ENCODE data around the gene JPH3.

Gene JPH3

GRCh38 chr16:87621550-87621829 lies 19.2 kb downstream of the JPH3 start:
- Histone ChIP-seq H3K4me1 (ENCODE audit: control insufficient read depth, insufficient read depth, low read length) (no peaks in the 10 kb centered on the region), H3K9me3 (ENCODE audit: control insufficient read depth, insufficient read depth, low read length) (no peaks in the 10 kb centered on the region), H3K36me3 (ENCODE audit: control insufficient read depth, insufficient read depth, low read length) (no peaks in the 10 kb centered on the region), H3K9ac (ENCODE audit: low read depth, low read length) (no peak overlapping the region), H3K27me3 (ENCODE audit: control insufficient read depth, insufficient read depth, low read length) (no peaks in the 10 kb centered on the region), H3K4me3 (ENCODE audit: low read depth, low read length) (no peak overlapping the region)

- Histone ChIP-seq H3K4me3 (ENCODE audit: low read depth, low read length) (no peak overlapping the region), H3K27me3 (ENCODE audit: control insufficient read depth, insufficient read depth, low read length) (no peaks in the 10 kb centered on the region), H3K9ac (ENCODE audit: low read depth, low read length) (no peak overlapping the region), H3K36me3 (ENCODE audit: control insufficient read depth, insufficient read depth, low read length) (no peaks in the 10 kb centered on the region), H3K4me1 (ENCODE audit: control insufficient read depth, insufficient read depth, low read length) (no peaks in the 10 kb centered on the region), H3K9me3 (ENCODE audit: control insufficient read depth, insufficient read depth, low read length) (no peaks in the 10 kb centered on the region)
Observed at GRCh38 chr16:87621976-87622713, 19.8 kb downstream of the JPH3 start.

- H3K27me3 ChIP-seq (ENCODE audit: control insufficient read depth, insufficient read depth, low read length): no peaks in the 10 kb centered on the region
- no peaks in the 10 kb centered on the region for H3K9me3 ChIP-seq (ENCODE audit: control insufficient read depth, insufficient read depth, low read length)
Observed at GRCh38 chr16:87622756-87623319, 20.5 kb downstream of the JPH3 start.

DNA sequence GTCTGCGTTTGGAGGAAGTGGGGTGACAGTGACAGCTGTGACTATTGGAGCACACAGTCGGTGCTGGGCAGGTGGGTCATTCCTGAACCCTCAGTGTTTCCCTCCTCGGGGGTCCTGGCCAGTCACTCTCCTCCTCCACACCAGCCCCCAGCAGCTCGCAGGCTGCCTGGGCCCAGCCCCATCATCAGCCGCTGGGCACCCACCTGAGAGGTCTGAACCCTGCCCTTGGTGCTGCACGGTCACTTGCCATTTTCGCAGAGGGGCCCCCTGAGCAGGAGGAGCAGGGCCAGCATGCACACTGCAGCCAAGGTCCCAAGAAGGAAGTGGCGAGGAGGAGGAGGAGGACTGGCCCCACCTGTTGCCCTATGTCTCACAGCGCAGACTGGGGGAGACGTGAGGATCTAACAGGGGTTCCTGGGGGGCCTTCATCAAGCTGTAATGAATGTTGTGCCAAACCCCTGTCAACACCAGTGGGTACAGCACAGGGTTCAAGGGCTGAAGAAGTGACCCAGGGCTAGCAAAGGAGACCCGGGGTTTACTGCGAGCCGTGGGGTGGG lies 23.0 kb downstream of the JPH3 start:
- no peaks in the 10 kb centered on the region for H3K4me1 ChIP-seq (ENCODE audit: control insufficient read depth, insufficient read depth, low read length)
- H3K9ac ChIP-seq (ENCODE audit: low read depth, low read length): no peak overlapping the region
- H3K9me3 ChIP-seq (ENCODE audit: control insufficient read depth, insufficient read depth, low read length): no peaks in the 10 kb centered on the region
- no peaks in the 10 kb centered on the region for H3K36me3 ChIP-seq (ENCODE audit: control insufficient read depth, insufficient read depth, low read length)
- H3K4me3 ChIP-seq (ENCODE audit: low read depth, low read length): no peak overlapping the region
- no peaks in the 10 kb centered on the region for H3K27me3 ChIP-seq (ENCODE audit: control insufficient read depth, insufficient read depth, low read length)

More at GRCh38 chr16:87622756-87623319, 20.5 kb downstream of the JPH3 start:
- H3K4me3 ChIP-seq (ENCODE audit: low read depth, low read length): no peak overlapping the region
- no peaks in the 10 kb centered on the region for H3K36me3 ChIP-seq (ENCODE audit: control insufficient read depth, insufficient read depth, low read length)
- H3K4me1 ChIP-seq (ENCODE audit: control insufficient read depth, insufficient read depth, low read length): no peaks in the 10 kb centered on the region
- no peak overlapping the region for H3K9ac ChIP-seq (ENCODE audit: low read depth, low read length)

- Histone ChIP-seq H3K4me1 (ENCODE audit: control insufficient read depth, insufficient read depth, low read length) (no peaks in the 10 kb centered on the region), H3K9me3 (ENCODE audit: control insufficient read depth, insufficient read depth, low read length) (no peaks in the 10 kb centered on the region), H3K9ac (ENCODE audit: low read depth, low read length) (no peak overlapping the region), H3K27me3 (ENCODE audit: control insufficient read depth, insufficient read depth, low read length) (no peaks in the 10 kb centered on the region), H3K36me3 (ENCODE audit: control insufficient read depth, insufficient read depth, low read length) (no peaks in the 10 kb centered on the region), H3K4me3 (ENCODE audit: low read depth, low read length) (no peak overlapping the region)
Observed at GRCh38 chr16:87626401-87626800, 24.1 kb downstream of the JPH3 start.

DNA sequence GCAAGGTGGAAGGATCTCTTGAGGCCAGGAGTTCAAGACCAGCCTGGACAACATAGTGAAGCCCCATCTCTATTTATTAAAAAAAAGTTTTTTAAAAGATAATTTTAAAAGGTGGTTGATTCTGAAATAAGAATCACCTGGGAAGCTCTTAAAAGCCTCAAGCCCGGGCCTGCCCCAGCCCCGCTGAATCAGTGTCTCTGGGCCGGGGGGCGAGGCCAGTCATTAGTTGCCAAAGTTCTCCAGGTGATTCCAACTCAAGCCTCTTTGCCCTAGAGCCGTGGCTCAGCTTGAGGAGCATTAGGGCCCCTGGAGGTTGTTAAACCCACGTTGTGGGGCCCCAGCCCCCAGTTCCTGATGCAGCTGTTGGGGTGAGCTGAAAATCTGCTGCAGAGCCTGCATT lies 24.6 kb downstream of the JPH3 start:
- Histone ChIP-seq H3K9ac (ENCODE audit: low read depth, low read length) (no peak overlapping the region), H3K36me3 (ENCODE audit: control insufficient read depth, insufficient read depth, low read length) (no peaks in the 10 kb centered on the region), H3K27me3 (ENCODE audit: control insufficient read depth, insufficient read depth, low read length) (no peaks in the 10 kb centered on the region), H3K9me3 (ENCODE audit: control insufficient read depth, insufficient read depth, low read length) (no peaks in the 10 kb centered on the region), H3K4me1 (ENCODE audit: control insufficient read depth, insufficient read depth, low read length) (no peaks in the 10 kb centered on the region), H3K4me3 (ENCODE audit: low read depth, low read length) (no peak overlapping the region)

- no peaks in the 10 kb centered on the region for H3K9me3 ChIP-seq (ENCODE audit: control insufficient read depth, insufficient read depth, low read length)
- H3K36me3 ChIP-seq (ENCODE audit: control insufficient read depth, insufficient read depth, low read length): no peaks in the 10 kb centered on the region
- H3K9ac ChIP-seq (ENCODE audit: low read depth, low read length): no peak overlapping the region
- H3K4me3 ChIP-seq (ENCODE audit: low read depth, low read length): no peak overlapping the region
- no peaks in the 10 kb centered on the region for H3K27me3 ChIP-seq (ENCODE audit: control insufficient read depth, insufficient read depth, low read length)
- H3K4me1 ChIP-seq (ENCODE audit: control insufficient read depth, insufficient read depth, low read length): no peaks in the 10 kb centered on the region
Observed at GRCh38 chr16:87627542-87628245, 25.4 kb downstream of the JPH3 start.

- Histone ChIP-seq H3K9ac (ENCODE audit: low read depth, low read length) (no peak overlapping the region), H3K4me3 (ENCODE audit: low read depth, low read length) (no peak overlapping the region)
Observed at GRCh38 chr16:87628246-87628923, 26.1 kb downstream of the JPH3 start.

DNA sequence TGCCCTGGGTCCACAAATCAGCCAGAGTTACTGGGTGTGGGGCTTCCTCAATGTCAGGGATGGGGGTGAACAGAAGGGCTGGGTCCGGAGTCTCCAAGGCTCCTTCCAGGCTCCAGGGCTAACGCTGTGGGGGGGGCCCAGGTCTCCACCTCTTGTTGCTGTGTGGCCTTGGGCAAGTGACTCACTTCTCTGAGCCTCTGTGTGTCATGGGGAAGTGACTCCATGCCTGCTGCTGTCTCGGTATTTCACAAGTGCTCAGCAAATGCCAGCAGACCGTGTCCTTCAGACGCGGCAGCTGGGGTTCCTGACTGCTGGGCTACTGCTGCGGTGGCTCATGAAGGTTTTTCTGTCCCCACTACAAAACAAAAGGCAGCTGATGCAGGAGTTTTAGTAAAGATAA lies 26.6 kb downstream of the JPH3 start:
- Histone ChIP-seq H3K9ac (ENCODE audit: low read depth, low read length) (no peak overlapping the region), H3K27me3 (ENCODE audit: control insufficient read depth, insufficient read depth, low read length) (no peaks in the 10 kb centered on the region), H3K4me1 (ENCODE audit: control insufficient read depth, insufficient read depth, low read length) (no peaks in the 10 kb centered on the region)

More at GRCh38 chr16:87628246-87628923, 26.1 kb downstream of the JPH3 start:
- no peaks in the 10 kb centered on the region for H3K27me3 ChIP-seq (ENCODE audit: control insufficient read depth, insufficient read depth, low read length)
- H3K36me3 ChIP-seq (ENCODE audit: control insufficient read depth, insufficient read depth, low read length): no peaks in the 10 kb centered on the region
- H3K4me1 ChIP-seq (ENCODE audit: control insufficient read depth, insufficient read depth, low read length): no peaks in the 10 kb centered on the region
- no peaks in the 10 kb centered on the region for H3K9me3 ChIP-seq (ENCODE audit: control insufficient read depth, insufficient read depth, low read length)

GRCh38 chr16:87631067-87631466 lies 28.8 kb downstream of the JPH3 start:
- no peak overlapping the region for H3K4me3 ChIP-seq (ENCODE audit: low read depth, low read length)
- no peak overlapping the region for H3K9ac ChIP-seq (ENCODE audit: low read depth, low read length)
- no peaks in the 10 kb centered on the region for H3K9me3 ChIP-seq (ENCODE audit: control insufficient read depth, insufficient read depth, low read length)
- H3K36me3 ChIP-seq (ENCODE audit: control insufficient read depth, insufficient read depth, low read length): no peaks in the 10 kb centered on the region
- no peaks in the 10 kb centered on the region for H3K4me1 ChIP-seq (ENCODE audit: control insufficient read depth, insufficient read depth, low read length)
- H3K27me3 ChIP-seq (ENCODE audit: control insufficient read depth, insufficient read depth, low read length): no peaks in the 10 kb centered on the region

More for the DNA sequence above, 26.6 kb downstream of the JPH3 start:
- Histone ChIP-seq H3K4me3 (ENCODE audit: low read depth, low read length) (no peak overlapping the region), H3K36me3 (ENCODE audit: control insufficient read depth, insufficient read depth, low read length) (no peaks in the 10 kb centered on the region), H3K9me3 (ENCODE audit: control insufficient read depth, insufficient read depth, low read length) (no peaks in the 10 kb centered on the region)

DNA sequence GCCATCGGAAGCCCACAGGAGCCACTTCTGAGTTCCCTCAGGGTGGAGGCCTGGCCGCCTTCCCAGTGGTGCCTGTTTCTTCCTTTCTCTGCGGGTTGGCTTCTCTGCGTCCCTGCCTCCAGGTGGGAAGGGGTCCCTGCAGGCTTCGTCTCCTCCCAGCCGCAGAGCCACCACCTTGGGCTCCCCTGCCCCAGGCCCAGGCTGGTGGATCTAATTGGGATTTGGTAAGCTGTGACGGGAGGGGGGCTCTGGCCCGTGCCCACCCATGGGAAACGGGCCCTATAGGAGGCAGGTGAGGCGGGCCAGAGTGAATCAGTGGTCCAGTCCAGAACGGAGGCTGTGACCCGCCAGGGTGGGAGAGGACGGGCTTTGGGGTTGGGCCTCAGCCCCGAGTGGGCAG lies 32.1 kb downstream of the JPH3 start:
- Histone ChIP-seq H3K27me3 (ENCODE audit: control insufficient read depth, insufficient read depth, low read length) (no peaks in the 10 kb centered on the region), H3K9me3 (ENCODE audit: control insufficient read depth, insufficient read depth, low read length) (no peaks in the 10 kb centered on the region), H3K4me3 (ENCODE audit: low read depth, low read length) (no peak overlapping the region), H3K36me3 (ENCODE audit: control insufficient read depth, insufficient read depth, low read length) (no peaks in the 10 kb centered on the region), H3K4me1 (ENCODE audit: control insufficient read depth, insufficient read depth, low read length) (no peaks in the 10 kb centered on the region), H3K9ac (ENCODE audit: low read depth, low read length) (no peak overlapping the region)

All from iPS-15b (cell line).